Stimulated activated CD8-positive, alpha-beta memory T cell treated with anti-CD3 and anti-CD28 coated beads, Interleukin-2, amount 100 ng/mL, for 48 hours (primary cell): ENCODE measurements around the gene OTOF.

Source experiments
- DNase-seq, 2 donors: peaks; one replicate each; pipeline ENCODE4 v3.0.0-alpha.2; 2020; ENCODE audit warnings: low read depth in 2 of 2

Gene OTOF

GRCh38 chr2:26477911-26478253 is at the start of gene OTOF:
Gene OTOF (minus strand): TSS chr2:26478124.
- DNase-seq, result no peak

- no peak for DNase-seq
Observed at GRCh38 chr2:26526589-26526988, 48.7 kb upstream of the OTOF start.

- DNase-seq, result no peak
Observed at GRCh38 chr2:26526105-26526504, 48.2 kb upstream of the OTOF start.

- DNase-seq, result no peak
Observed at GRCh38 chr2:26523750-26524149, 45.8 kb upstream of the OTOF start.

GRCh38 chr2:26522751-26523171 is 44.8 kb upstream of the OTOF start:
- DNase-seq, result no peak

GRCh38 chr2:26522325-26522724 is 44.4 kb upstream of the OTOF start:
- no peak for DNase-seq

- no peak for DNase-seq
Observed at GRCh38 chr2:26521913-26522180, 43.9 kb upstream of the OTOF start.

- DNase-seq, result no peak
Observed at GRCh38 chr2:26521054-26521912, 43.4 kb upstream of the OTOF start.

GRCh38 chr2:26520148-26520449 is 42.2 kb upstream of the OTOF start:
- no peak for DNase-seq

- no peak for DNase-seq
Observed at GRCh38 chr2:26519396-26520147, 41.6 kb upstream of the OTOF start.

- no peak for DNase-seq
Observed at GRCh38 chr2:26516781-26517180, 38.9 kb upstream of the OTOF start.

- no peak for DNase-seq
Observed at GRCh38 chr2:26516246-26516645, 38.3 kb upstream of the OTOF start.

- no peak for DNase-seq
Observed at GRCh38 chr2:26515771-26516170, 37.8 kb upstream of the OTOF start.

- no peak for DNase-seq
Observed at GRCh38 chr2:26514045-26514444, 36.1 kb upstream of the OTOF start.

GRCh38 chr2:26513261-26513660 is 35.3 kb upstream of the OTOF start:
- no peak for DNase-seq

- DNase-seq, result no peak
Observed at GRCh38 chr2:26511466-26511865, 33.5 kb upstream of the OTOF start.

- no peak for DNase-seq
Observed at GRCh38 chr2:26510344-26510973, 32.5 kb upstream of the OTOF start.

GRCh38 chr2:26509141-26509540 is 31.2 kb upstream of the OTOF start:
- no peak for DNase-seq

- DNase-seq, result no peak
Observed at GRCh38 chr2:26507932-26508331, 30.0 kb upstream of the OTOF start.

GRCh38 chr2:26507088-26507487 is 29.2 kb upstream of the OTOF start:
- no peak for DNase-seq

- no peak for DNase-seq
Observed at GRCh38 chr2:26506279-26506678, 28.4 kb upstream of the OTOF start.

GRCh38 chr2:26504002-26504401 is 26.1 kb upstream of the OTOF start:
- no peak for DNase-seq

- DNase-seq, result peak; percentile 81 to 84
Observed at GRCh38 chr2:26503231-26503880, 25.4 kb upstream of the OTOF start.
